CD4-positive, alpha-beta T cell treated with Interleukin-12 subunit alpha and Interleukin-12 subunit beta, for 1 hour (primary cell): ENCODE results near the gene PGAP6.
"Not testable (repeated sequence)": the region's sequence is repeated elsewhere in the genome, so short reads cannot be mapped to it uniquely, and the experiment has no call there.

Source experiments
- DNase-seq: peaks from one replicate; pipeline ENCODE4 v3.0.0-alpha.2; 2020

The PGAP6 gene

GRCh38 chr16:400061-400591 is 18.3 kb upstream of the PGAP6 start:
- DNase-seq, result no peak

- no peak for DNase-seq
Measured at GRCh38 chr16:399340-400019, 17.7 kb upstream of the PGAP6 start.

- DNase-seq, result no peak
Measured at GRCh38 chr16:398561-399339, 17.0 kb upstream of the PGAP6 start.

- DNase-seq, result peak; percentile 21
Measured at GRCh38 chr16:397736-398332, 16.1 kb upstream of the PGAP6 start.

- peak; percentile 34 for DNase-seq
Measured at GRCh38 chr16:397135-397661, 15.4 kb upstream of the PGAP6 start, which contains the start of gene NME4. NME4 (plus strand) TSS chr16:397199; CDS start chr16:397223, 24 bp downstream.

GRCh38 chr16:396605-397004 is 14.8 kb upstream of the PGAP6 start:
- no peak for DNase-seq

- DNase-seq, result no peak
Measured at GRCh38 chr16:396199-396598, 14.4 kb upstream of the PGAP6 start.

GRCh38 chr16:392450-393030 is 10.8 kb upstream of the PGAP6 start:
- DNase-seq, result no peak

GRCh38 chr16:391885-392335 is 10.1 kb upstream of the PGAP6 start:
- peak; percentile 78 for DNase-seq

- no peak for DNase-seq
Measured at GRCh38 chr16:389352-389751, 7.6 kb upstream of the PGAP6 start.

GRCh38 chr16:387761-388666 is 6.2 kb upstream of the PGAP6 start:
- DNase-seq, result not testable (repeated sequence)

GRCh38 chr16:386641-387156 is 4.9 kb upstream of the PGAP6 start:
- DNase-seq, result no peak

GRCh38 chr16:383326-384051 is 1.7 kb upstream of the PGAP6 start:
- DNase-seq, result peak; percentile 46

GRCh38 chr16:381012-381788 is 578 bp downstream of the PGAP6 start:
- no peak for DNase-seq

- DNase-seq, result no peak
Measured at GRCh38 chr16:380762-381011, 1.1 kb downstream of the PGAP6 start.

- peak; percentile 50 for DNase-seq
Measured at GRCh38 chr16:379961-380761, 1.6 kb downstream of the PGAP6 start.

- DNase-seq, result no peak
Measured at GRCh38 chr16:379183-379960, 2.4 kb downstream of the PGAP6 start.

- DNase-seq, result no peak
Measured at GRCh38 chr16:378821-379182, 3.0 kb downstream of the PGAP6 start.
